HepG2 (cell line): ENCODE data around the gene RAB17. TPM values are rescaled to one million over a fixed set of nuclear protein-coding genes. Genes with fewer than 3 reads are reported as not detected.

Source experiments
- CBX1 ChIP-seq: IDR thresholded peaks from one replicate; pipeline ENCODE4 v1.6.1; 2016; ENCODE audit warnings: antibody characterized with exemption, low read depth
- ELF3 ChIP-seq: IDR thresholded peaks from 2 replicates; pipeline ENCODE4 v1.6.1; 2016; ENCODE audit warnings: missing genetic modification reagents, missing compliant biosample characterization
- FOSL1 ChIP-seq: sonication (generic); formaldehyde crosslinking; IDR thresholded peaks from 2 replicates; pipeline ENCODE4 v1.9.0; 2021; ENCODE audit warnings: missing genetic modification reagents, borderline replicate concordance
- FOXJ3 ChIP-seq: sonication (generic); formaldehyde crosslinking; IDR thresholded peaks from 2 replicates; pipeline ENCODE4 v1.4.0; 2020; ENCODE audit warnings: missing genetic modification reagents, mild to moderate bottlenecking, borderline replicate concordance
- GPN1 ChIP-seq: sonication (generic); formaldehyde crosslinking; IDR thresholded peaks from 2 replicates; pipeline ENCODE4 v1.5.1; 2020; ENCODE audit warnings: missing genetic modification reagents, borderline replicate concordance
- HNRNPL ChIP-seq: fragments of 200-400 bp; formaldehyde crosslinking; IDR thresholded peaks from 2 replicates; pipeline ENCODE4 v1.6.1; 2017; ENCODE audit warnings: mild to moderate bottlenecking, low read depth, low read length
- HOMEZ ChIP-seq: IDR thresholded peaks from 2 replicates; pipeline ENCODE4 v1.6.1; 2016; ENCODE audit warnings: low read depth
- MTA1 ChIP-seq: sonication (generic); formaldehyde crosslinking; IDR thresholded peaks from 2 replicates; pipeline ENCODE4 v1.4.0; 2020; ENCODE audit warnings: missing genetic modification reagents, mild to moderate bottlenecking, borderline replicate concordance
- PAWR ChIP-seq: sonication (generic); formaldehyde crosslinking; IDR thresholded peaks from 2 replicates; pipeline ENCODE4 v1.4.0; 2020; ENCODE audit warnings: missing genetic modification reagents, mild to moderate bottlenecking, borderline replicate concordance
- RFX3 ChIP-seq: IDR thresholded peaks from 2 replicates; pipeline ENCODE4 v1.6.1; 2016; ENCODE audit warnings: missing biosample characterization, missing genetic modification reagents
- TAF15 ChIP-seq: fragments of 200-400 bp; formaldehyde crosslinking; IDR thresholded peaks from one replicate; pipeline ENCODE4 v1.6.1; 2018; ENCODE audit warnings: mild to moderate bottlenecking, low read depth, low read length; ENCODE audit not compliant: poor library complexity, severe bottlenecking
- ZFAT ChIP-seq: sonication (generic); formaldehyde crosslinking; conservative IDR thresholded peaks from 2 replicates; pipeline ENCODE4 v1.8.1; 2023; ENCODE audit warnings: missing genetic modification reagents, inconsistent platforms
- ZFP82 ChIP-seq: sonication (generic); formaldehyde crosslinking; IDR thresholded peaks from 2 replicates; pipeline ENCODE4 v1.5.1; 2020; ENCODE audit warnings: mild to moderate bottlenecking, missing genetic modification reagents, borderline replicate concordance
- ZNF121 ChIP-seq: sonication (generic); formaldehyde crosslinking; IDR thresholded peaks from 2 replicates; pipeline ENCODE4 v1.5.0; 2020; ENCODE audit warnings: mild to moderate bottlenecking, missing genetic modification reagents
- ZNF335 ChIP-seq: sonication (generic); formaldehyde crosslinking; IDR thresholded peaks from 2 replicates; pipeline ENCODE4 v1.4.0; 2020; ENCODE audit warnings: missing genetic modification reagents
- ZNF33B ChIP-seq: sonication (generic); formaldehyde crosslinking; IDR thresholded peaks from 2 replicates; pipeline ENCODE4 v1.5.1; 2020; ENCODE audit warnings: mild to moderate bottlenecking, missing genetic modification reagents
- ZNF432 ChIP-seq: sonication (generic); formaldehyde crosslinking; IDR thresholded peaks from 2 replicates; pipeline ENCODE4 v1.5.0; 2020; ENCODE audit warnings: missing genetic modification reagents, mild to moderate bottlenecking, borderline replicate concordance
- ZNF510 ChIP-seq: sonication (generic); formaldehyde crosslinking; IDR thresholded peaks from 2 replicates; pipeline ENCODE4 v1.4.0; 2020; ENCODE audit warnings: low read depth, mild to moderate bottlenecking, missing genetic modification reagents
- ZNF704 ChIP-seq: sonication (generic); formaldehyde crosslinking; IDR thresholded peaks from 2 replicates; pipeline ENCODE4 v1.8.1; 2023; ENCODE audit warnings: mild to moderate bottlenecking, inconsistent platforms, moderate library complexity, missing genetic modification reagents, borderline replicate concordance
- ZNF883 ChIP-seq: sonication (generic); formaldehyde crosslinking; IDR thresholded peaks from 2 replicates; pipeline ENCODE4 v1.5.1; 2020; ENCODE audit warnings: mild to moderate bottlenecking, missing genetic modification reagents; ENCODE audit errors: not compliant biosample characterization
- polyA plus RNA-seq, 8 experiments: library from polyadenylated mRNA; depleted of rRNA in 3 of 8; stranded (reverse) in 7 of 8; unstranded in 1 of 8; fragments of >200 nt; fragmentation: Illumina TruSeq in 4 of 8; extraction: Trizol in 4 of 8; gene quantifications; 2 replicates each; pipeline versions ENCODE4 v1.2.1 to v1.2.3, GENCODE V29; 2011 to 2016; ENCODE audit warnings: low read depth in 4 of 8, missing spikeins in 1 of 8, mixed read lengths in 1 of 8; ENCODE audit not compliant: insufficient read depth in 1 of 8
- total RNA-seq, 5 experiments: library from RNA; depleted of rRNA; stranded (reverse); fragments of >200 nt; fragmentation: Illumina TruSeq; extraction: Trizol; gene quantifications; 2 replicates each; pipeline ENCODE4 v1.2.3, GENCODE V29; 2016; ENCODE audit warnings: low read depth in 1 of 5
- TF ChIP-seq, protein P1 (sequence below): sonication (generic); formaldehyde crosslinking; IDR thresholded peaks from 2 replicates; pipeline ENCODE4 v1.8.1; 2022; ENCODE audit warnings: low read depth, mild to moderate bottlenecking, missing genetic modification reagents
- TF ChIP-seq, protein P2 (sequence below): sonication (generic); formaldehyde crosslinking; IDR thresholded peaks from 2 replicates; pipeline ENCODE4 v1.5.0; 2020; ENCODE audit warnings: missing genetic modification reagents
- TF ChIP-seq, protein P3 (sequence below): sonication (generic); formaldehyde crosslinking; IDR thresholded peaks from 2 replicates; pipeline ENCODE4 v1.4.0; 2020; ENCODE audit warnings: missing genetic modification reagents

RAB17 gene
- total and polyA plus RNA-seq, 2 of the 13 experiments (the other 11 are each of a cell fraction or from before 2014, with no cell fraction given), result 68.0 to 124 TPM

DNA sequence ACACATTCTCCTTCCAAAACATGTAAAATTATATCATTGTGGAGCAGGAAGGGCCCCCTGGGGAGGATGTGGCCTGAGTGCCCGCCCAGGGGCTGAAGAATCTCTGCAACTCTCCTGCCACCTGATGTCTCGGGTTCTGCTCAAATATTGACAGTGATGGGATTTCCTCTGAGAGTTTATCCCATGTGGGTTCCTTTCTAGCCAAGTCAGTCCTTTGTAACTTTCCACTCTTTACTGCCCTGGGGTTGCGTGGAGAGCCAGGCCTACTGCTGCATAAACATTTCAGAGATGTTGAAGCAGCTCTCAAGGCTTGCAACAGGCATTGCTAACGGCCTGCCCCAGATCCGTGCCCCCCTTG is 4.0 kb upstream of the RAB17 start (continued):
- TF ChIP-seq, protein P1, sequence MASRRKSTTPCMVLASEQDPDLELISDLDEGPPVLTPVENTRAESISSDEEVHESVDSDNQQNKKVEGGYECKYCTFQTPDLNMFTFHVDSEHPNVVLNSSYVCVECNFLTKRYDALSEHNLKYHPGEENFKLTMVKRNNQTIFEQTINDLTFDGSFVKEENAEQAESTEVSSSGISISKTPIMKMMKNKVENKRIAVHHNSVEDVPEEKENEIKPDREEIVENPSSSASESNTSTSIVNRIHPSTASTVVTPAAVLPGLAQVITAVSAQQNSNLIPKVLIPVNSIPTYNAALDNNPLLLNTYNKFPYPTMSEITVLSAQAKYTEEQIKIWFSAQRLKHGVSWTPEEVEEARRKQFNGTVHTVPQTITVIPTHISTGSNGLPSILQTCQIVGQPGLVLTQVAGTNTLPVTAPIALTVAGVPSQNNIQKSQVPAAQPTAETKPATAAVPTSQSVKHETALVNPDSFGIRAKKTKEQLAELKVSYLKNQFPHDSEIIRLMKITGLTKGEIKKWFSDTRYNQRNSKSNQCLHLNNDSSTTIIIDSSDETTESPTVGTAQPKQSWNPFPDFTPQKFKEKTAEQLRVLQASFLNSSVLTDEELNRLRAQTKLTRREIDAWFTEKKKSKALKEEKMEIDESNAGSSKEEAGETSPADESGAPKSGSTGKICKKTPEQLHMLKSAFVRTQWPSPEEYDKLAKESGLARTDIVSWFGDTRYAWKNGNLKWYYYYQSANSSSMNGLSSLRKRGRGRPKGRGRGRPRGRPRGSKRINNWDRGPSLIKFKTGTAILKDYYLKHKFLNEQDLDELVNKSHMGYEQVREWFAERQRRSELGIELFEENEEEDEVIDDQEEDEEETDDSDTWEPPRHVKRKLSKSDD, result no peak; the same call in 1 of the 2 replicates
- TF ChIP-seq, protein P2, sequence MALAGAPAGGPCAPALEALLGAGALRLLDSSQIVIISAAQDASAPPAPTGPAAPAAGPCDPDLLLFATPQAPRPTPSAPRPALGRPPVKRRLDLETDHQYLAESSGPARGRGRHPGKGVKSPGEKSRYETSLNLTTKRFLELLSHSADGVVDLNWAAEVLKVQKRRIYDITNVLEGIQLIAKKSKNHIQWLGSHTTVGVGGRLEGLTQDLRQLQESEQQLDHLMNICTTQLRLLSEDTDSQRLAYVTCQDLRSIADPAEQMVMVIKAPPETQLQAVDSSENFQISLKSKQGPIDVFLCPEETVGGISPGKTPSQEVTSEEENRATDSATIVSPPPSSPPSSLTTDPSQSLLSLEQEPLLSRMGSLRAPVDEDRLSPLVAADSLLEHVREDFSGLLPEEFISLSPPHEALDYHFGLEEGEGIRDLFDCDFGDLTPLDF (CRISPR knock-in tag), result no peak
- TF ChIP-seq MTA1 (CRISPR knock-in tag) (no peak), ZNF33B (CRISPR knock-in tag) (no peak), FOSL1 (CRISPR knock-in tag) (no peak), CBX1 (no peak), ZNF335 (CRISPR knock-in tag) (no peak), ZNF432 (CRISPR knock-in tag) (no peak), ZNF121 (CRISPR knock-in tag) (no peak), ZNF883 (CRISPR knock-in tag) (no peak), HNRNPL (no peak), ZNF704 (CRISPR knock-in tag) (no peak), FOXJ3 (CRISPR knock-in tag) (peak; percentile 67; the same call in 1 of the 2 replicates), ELF3 (CRISPR knock-in tag) (peak; percentile 54; the same call in 1 of the 2 replicates), GPN1 (no peak), ZFAT (CRISPR knock-in tag) (no peak), ZFP82 (CRISPR knock-in tag) (no peak), PAWR (CRISPR knock-in tag) (no peak), HOMEZ (CRISPR knock-in tag) (no peak), TAF15 (no peak), ZNF510 (CRISPR knock-in tag) (0 out of 2 replicates have a peak, but pooled peaks have one; percentile 4), RFX3 (no peak)
- TF ChIP-seq, protein P3, sequence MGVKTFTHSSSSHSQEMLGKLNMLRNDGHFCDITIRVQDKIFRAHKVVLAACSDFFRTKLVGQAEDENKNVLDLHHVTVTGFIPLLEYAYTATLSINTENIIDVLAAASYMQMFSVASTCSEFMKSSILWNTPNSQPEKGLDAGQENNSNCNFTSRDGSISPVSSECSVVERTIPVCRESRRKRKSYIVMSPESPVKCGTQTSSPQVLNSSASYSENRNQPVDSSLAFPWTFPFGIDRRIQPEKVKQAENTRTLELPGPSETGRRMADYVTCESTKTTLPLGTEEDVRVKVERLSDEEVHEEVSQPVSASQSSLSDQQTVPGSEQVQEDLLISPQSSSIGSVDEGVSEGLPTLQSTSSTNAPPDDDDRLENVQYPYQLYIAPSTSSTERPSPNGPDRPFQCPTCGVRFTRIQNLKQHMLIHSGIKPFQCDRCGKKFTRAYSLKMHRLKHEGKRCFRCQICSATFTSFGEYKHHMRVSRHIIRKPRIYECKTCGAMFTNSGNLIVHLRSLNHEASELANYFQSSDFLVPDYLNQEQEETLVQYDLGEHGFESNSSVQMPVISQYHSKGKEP (CRISPR knock-in tag), result no peak
